Measurements from ENCODE around the gene RNF166.

DNA sequence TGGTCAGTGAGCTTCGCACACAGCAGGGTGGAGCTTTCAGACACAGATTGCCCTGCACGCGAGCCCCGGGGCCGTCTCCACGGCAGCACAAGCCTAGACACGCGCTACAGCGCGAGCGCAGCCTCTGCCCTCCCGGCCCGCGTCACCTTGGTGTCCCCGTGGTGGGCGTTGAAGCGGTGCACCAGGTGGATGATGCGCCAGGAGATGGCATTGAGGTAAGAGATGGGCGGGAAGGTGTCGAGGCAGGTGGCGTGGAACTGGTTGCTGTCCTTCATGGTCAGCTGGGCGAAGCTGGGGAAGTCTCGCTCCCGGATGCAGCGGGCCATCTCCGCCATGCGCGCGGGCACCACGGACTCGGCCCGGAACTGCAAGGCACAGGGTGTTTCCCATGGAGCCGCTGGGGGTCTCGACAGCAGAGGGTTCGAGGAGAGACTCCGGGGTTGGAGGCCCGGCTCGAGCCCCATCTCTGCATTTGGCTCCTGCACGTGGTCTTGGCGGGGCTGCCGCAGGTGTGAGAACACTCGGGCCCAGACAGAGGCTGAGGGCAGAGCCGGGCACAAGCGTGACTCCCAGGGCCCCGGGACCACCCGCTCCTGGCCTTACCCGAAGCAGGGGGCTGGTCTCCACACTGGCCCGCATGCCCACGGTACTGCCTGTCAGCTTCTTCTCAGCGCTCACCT lies 51.0 kb downstream of the RNF166 start:
- TF ChIP-seq YY1 (IDR thresholded peaks at IDR 0.05; ENCODE audit: insufficient read depth, insufficient read length) (no peak), ZNF274 (IDR thresholded peaks at IDR 0.05; ENCODE audit: low read depth, low read length) (no peak)
